GM12873 (cell line): Measurements from ENCODE around the gene DIPK1C.

Experiments
- TF ChIP-seq, protein P1 (sequence below): IDR thresholded peaks from 2 replicates; pipeline ENCODE4 v1.5.1; 2012; ENCODE audit warnings: low read depth, mild to moderate bottlenecking, moderate library complexity, low read length, control low read depth; ENCODE audit not compliant: insufficient read depth; ENCODE audit errors: missing control alignments

DIPK1C gene

DNA sequence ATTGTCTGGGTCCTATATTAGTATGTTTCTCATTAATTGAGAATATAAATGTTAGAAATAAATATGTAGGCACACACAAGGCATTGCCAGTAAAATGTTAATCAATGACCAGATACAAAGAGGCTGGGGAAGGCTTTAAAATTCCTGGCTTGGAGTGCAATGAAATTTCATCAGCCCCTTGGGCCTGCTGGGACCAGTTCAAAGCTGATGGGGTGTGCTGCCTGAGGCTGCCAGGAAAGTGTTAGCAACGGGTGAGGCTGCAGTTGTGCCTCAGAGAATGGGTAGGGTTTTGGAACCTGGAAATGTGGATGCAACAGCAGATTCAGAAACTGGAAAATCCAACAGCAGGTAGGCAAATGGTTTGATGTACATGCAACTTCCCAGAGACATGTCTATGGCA, 68.9 kb downstream of the DIPK1C start:
- TF ChIP-seq, protein P1, sequence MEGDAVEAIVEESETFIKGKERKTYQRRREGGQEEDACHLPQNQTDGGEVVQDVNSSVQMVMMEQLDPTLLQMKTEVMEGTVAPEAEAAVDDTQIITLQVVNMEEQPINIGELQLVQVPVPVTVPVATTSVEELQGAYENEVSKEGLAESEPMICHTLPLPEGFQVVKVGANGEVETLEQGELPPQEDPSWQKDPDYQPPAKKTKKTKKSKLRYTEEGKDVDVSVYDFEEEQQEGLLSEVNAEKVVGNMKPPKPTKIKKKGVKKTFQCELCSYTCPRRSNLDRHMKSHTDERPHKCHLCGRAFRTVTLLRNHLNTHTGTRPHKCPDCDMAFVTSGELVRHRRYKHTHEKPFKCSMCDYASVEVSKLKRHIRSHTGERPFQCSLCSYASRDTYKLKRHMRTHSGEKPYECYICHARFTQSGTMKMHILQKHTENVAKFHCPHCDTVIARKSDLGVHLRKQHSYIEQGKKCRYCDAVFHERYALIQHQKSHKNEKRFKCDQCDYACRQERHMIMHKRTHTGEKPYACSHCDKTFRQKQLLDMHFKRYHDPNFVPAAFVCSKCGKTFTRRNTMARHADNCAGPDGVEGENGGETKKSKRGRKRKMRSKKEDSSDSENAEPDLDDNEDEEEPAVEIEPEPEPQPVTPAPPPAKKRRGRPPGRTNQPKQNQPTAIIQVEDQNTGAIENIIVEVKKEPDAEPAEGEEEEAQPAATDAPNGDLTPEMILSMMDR, result no peak

DNA sequence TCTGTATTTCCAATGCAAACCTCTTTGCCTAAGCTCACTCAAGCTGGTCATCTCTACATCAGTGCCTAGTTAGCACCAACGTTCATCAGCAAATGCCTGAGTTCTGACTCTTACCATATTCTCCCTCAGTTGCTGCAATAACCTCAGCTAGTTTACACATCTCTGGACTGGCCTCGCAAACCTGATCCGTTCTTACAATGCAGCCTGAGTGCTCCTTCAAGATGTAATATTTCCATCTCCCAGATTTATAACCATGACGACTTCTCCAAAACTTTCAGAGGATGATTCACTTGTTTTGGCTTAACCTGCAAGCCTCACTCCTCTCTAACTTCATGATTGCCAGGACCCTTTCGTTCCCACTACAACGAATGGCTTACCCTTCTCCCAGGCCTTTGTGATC, 69.7 kb downstream of the DIPK1C start:
- TF ChIP-seq, protein P1, result no peak
